Neural cell (in vitro differentiated cells): ENCODE results near the gene DBF4B. TPM values are rescaled to one million over a fixed set of nuclear protein-coding genes. Genes with fewer than 3 reads are reported as not detected.

ENCODE experiments used
- H2AFZ ChIP-seq: fragments of 200-600, 300-800 bp; sonication (generic), shearing (Covaris generic); 2 replicates; pipeline ENCODE4 v1.6.0; 2014; ENCODE audit warnings: low read depth, mild to moderate bottlenecking, antibody characterized with exemption, low read length, moderate library complexity
- H3F3A ChIP-seq: fragments of 200-600 bp; shearing (Covaris generic); 2 replicates; pipeline ENCODE4 v1.6.1; 2016; ENCODE audit warnings: mild to moderate bottlenecking, moderate library complexity, mixed read lengths, antibody characterized with exemption, low read length; ENCODE audit not compliant: insufficient read depth, poor library complexity, severe bottlenecking
- H3K27ac ChIP-seq: fragments of 200-600, 300-800 bp; sonication (generic), shearing (Covaris generic); 2 replicates; pipeline ENCODE4 v1.5.1; 2014; ENCODE audit warnings: mild to moderate bottlenecking, low read length, moderate library complexity
- H3K27me3 ChIP-seq: fragments of 300-800, 200-600 bp; sonication (generic), shearing (Covaris generic); 2 replicates; pipeline ENCODE4 v1.6.0; 2014; ENCODE audit warnings: mild to moderate bottlenecking, low read depth, low read length, moderate library complexity; ENCODE audit not compliant: insufficient read depth
- H3K36me3 ChIP-seq: fragments of 300-800, 200-600 bp; sonication (generic), shearing (Covaris generic); 2 replicates; pipeline ENCODE4 v1.5.1; 2014; ENCODE audit warnings: mild to moderate bottlenecking, antibody characterized with exemption, low read length, moderate library complexity; ENCODE audit not compliant: insufficient read depth
- H3K4me2 ChIP-seq: fragments of 300-800, 200-600 bp; sonication (generic), shearing (Covaris generic); 2 replicates; pipeline ENCODE4 v1.6.0; 2014; ENCODE audit warnings: mild to moderate bottlenecking, low read length
- H3K4me3 ChIP-seq: fragments of 300-800, 200-600 bp; sonication (generic), shearing (Covaris generic); 2 replicates; pipeline ENCODE4 v1.5.1; 2014; ENCODE audit warnings: mild to moderate bottlenecking, low read length, moderate library complexity
- H3K79me2 ChIP-seq: fragments of 200-600 bp; shearing (Covaris generic); replicated peaks from 2 replicates; pipeline ENCODE4 v1.6.0; 2014; ENCODE audit warnings: mild to moderate bottlenecking, low read length, moderate library complexity; ENCODE audit not compliant: insufficient read depth
- H3K9ac ChIP-seq: fragments of 300-800, 200-600 bp; sonication (generic), shearing (Covaris generic); 2 replicates; pipeline ENCODE4 v1.6.1; 2016; ENCODE audit warnings: mild to moderate bottlenecking, low read length, mixed read lengths
- H3K9me2 ChIP-seq: fragments of 200-600 bp; shearing (Covaris generic); 2 replicates; pipeline ENCODE4 v1.6.1; 2016; ENCODE audit warnings: mild to moderate bottlenecking, low read length, mixed read lengths; ENCODE audit not compliant: insufficient read depth
- H3K9me3 ChIP-seq: fragments of 200-600, 300-800 bp; sonication (generic), shearing (Covaris generic); 2 replicates; pipeline ENCODE4 v1.6.1; 2016; ENCODE audit warnings: mild to moderate bottlenecking, mixed run types, low read length, moderate library complexity, mixed read lengths
- H4K20me1 ChIP-seq: fragments of 200-600 bp; shearing (Covaris generic); 2 replicates; pipeline ENCODE4 v1.6.1; 2016; ENCODE audit warnings: mild to moderate bottlenecking, mixed run types; ENCODE audit not compliant: insufficient read depth
- CTCF ChIP-seq: fragments of 450-650 bp; IDR thresholded peaks from 2 replicates; pipeline ENCODE4 v1.5.1; 2014; ENCODE audit warnings: antibody characterized with exemption, mild to moderate bottlenecking, moderate library complexity; ENCODE audit not compliant: poor library complexity, severe bottlenecking
- EZH2 ChIP-seq: fragments of 200-600, 300-800 bp; shearing (Covaris generic), sonication (generic); IDR thresholded peaks from 2 replicates; pipeline ENCODE4 v1.6.1; 2014; ENCODE audit warnings: antibody characterized with exemption, low read length, borderline replicate concordance, mild to moderate bottlenecking; ENCODE audit not compliant: insufficient read depth, poor library complexity, severe bottlenecking
- MXI1 ChIP-seq: fragments of 450-650 bp; conservative IDR thresholded peaks from 2 replicates; pipeline ENCODE4 v1.6.1; 2014; ENCODE audit warnings: antibody characterized with exemption, mild to moderate bottlenecking; ENCODE audit not compliant: poor library complexity, severe bottlenecking
- POLR2AphosphoS5 ChIP-seq: IDR thresholded peaks from 2 replicates; pipeline ENCODE4 v1.6.1; 2012
- RAD21 ChIP-seq: fragments of 450-650 bp; conservative IDR thresholded peaks from 2 replicates; pipeline ENCODE4 v1.6.1; 2014; ENCODE audit warnings: antibody characterized with exemption, mild to moderate bottlenecking, moderate library complexity
- REST ChIP-seq: IDR thresholded peaks from 2 replicates; pipeline ENCODE4 v1.6.1; 2012; ENCODE audit warnings: borderline replicate concordance
- SMC3 ChIP-seq: fragments of 450-650 bp; conservative IDR thresholded peaks from 2 replicates; pipeline ENCODE4 v1.6.1; 2014; ENCODE audit warnings: antibody characterized with exemption, mild to moderate bottlenecking, moderate library complexity; ENCODE audit not compliant: poor library complexity
- TAF1 ChIP-seq: IDR thresholded peaks from 2 replicates; pipeline ENCODE4 v1.6.1; 2012; ENCODE audit warnings: low read depth
- polyA plus RNA-seq: library from polyadenylated mRNA; depleted of rRNA; stranded (reverse); fragments of >200 nt; gene quantifications from 2 replicates; pipeline ENCODE4 v1.2.3, GENCODE V29; 2014

Gene DBF4B
- polyA plus RNA-seq, 1 donor from 2014 or later = 10.7 TPM

GRCh38 chr17:44792276-44792675 is 83.8 kb downstream of the DBF4B start:
- TF ChIP-seq CTCF (no peak), RAD21 (no peak), SMC3 (no peak), EZH2 (no peak), MXI1 (no peak)
- H3F3A ChIP-seq = no peaks in the 10 kb centered on the region
- H3K9ac ChIP-seq = no peak overlapping the region

GRCh38 chr17:44793885-44794842 is 85.7 kb downstream of the DBF4B start:
- TF ChIP-seq RAD21 (no peak), TAF1 (no peak), POLR2AphosphoS5 (no peak), SMC3 (no peak), CTCF (no peak), REST (no peak)
- Histone ChIP-seq H2AFZ (no peak overlapping the region), H3K4me3 (no peak overlapping the region), H3K36me3 (no peaks in the 10 kb centered on the region), H3K9me3 (no peaks in the 10 kb centered on the region), H4K20me1 (no peaks in the 10 kb centered on the region), H3K79me2 (no peaks in the 10 kb centered on the region), H3F3A (no peaks in the 10 kb centered on the region), H3K9me2 (no peaks in the 10 kb centered on the region), H3K27ac (no peak overlapping the region), H3K27me3 (no peaks in the 10 kb centered on the region), H3K9ac (no peak overlapping the region), H3K4me2 (no peak overlapping the region)

More at GRCh38 chr17:44792276-44792675, 83.8 kb downstream of the DBF4B start:
- no peaks in the 10 kb centered on the region for H3K79me2 ChIP-seq
- no peak overlapping the region for H3K27ac ChIP-seq
- H3K9me3 ChIP-seq = no peaks in the 10 kb centered on the region
- H4K20me1 ChIP-seq = no peaks in the 10 kb centered on the region
- H3K36me3 ChIP-seq = no peaks in the 10 kb centered on the region
- H3K4me2 ChIP-seq = no peak overlapping the region
- H3K9me2 ChIP-seq = no peaks in the 10 kb centered on the region
- H3K27me3 ChIP-seq = no peaks in the 10 kb centered on the region
- no peak overlapping the region for H2AFZ ChIP-seq
- no peak overlapping the region for H3K4me3 ChIP-seq
